Measurements from ENCODE around the gene OAF.
"Not testable (repeated sequence)": the region's sequence is repeated elsewhere in the genome, so short reads cannot be mapped to it uniquely, and the experiment has no call there.

Gene OAF

DNA sequence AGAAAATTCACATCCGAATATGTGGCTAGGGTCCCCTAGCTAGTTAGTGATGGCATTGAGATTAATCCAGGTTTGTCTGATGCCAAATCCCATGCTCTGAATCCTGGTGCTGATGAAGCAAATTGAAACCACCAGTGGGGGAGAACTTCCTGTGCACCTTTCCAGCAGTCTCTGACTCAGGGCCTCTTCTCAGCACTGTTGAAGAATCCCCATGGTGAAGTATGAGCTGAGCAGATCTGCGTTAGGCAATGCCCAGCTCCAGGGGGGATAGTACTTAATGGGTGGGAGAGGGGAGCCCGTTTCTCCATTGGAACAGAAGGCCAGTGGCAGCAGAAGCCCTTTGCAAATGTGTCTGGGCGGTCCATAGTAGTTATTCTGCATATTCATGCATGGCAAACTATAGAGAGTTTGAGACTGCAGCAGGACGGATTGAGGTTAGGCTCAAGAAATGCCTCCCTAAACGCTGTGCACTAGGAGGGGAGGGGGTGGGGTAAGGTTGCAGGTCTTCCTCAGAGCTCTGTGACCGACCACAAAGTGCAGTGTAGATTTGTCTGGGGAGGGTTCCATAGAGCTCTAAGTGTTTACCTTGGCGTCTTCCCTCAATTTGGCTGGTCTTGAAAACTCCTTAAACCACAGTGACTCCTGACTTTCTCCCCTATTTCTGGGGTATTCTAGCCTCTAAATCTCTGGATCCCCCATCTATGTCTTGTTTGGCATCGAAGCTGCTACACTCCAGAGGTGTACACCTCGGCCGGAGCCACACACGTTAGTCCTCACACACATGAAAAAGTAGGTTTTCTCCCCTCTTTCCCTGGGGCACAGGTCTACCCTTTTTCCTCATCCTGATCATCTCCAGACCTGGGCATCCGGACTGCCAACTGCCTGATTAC lies 33.9 kb downstream of the OAF start:
- no peak for FAIRE-seq

DNA sequence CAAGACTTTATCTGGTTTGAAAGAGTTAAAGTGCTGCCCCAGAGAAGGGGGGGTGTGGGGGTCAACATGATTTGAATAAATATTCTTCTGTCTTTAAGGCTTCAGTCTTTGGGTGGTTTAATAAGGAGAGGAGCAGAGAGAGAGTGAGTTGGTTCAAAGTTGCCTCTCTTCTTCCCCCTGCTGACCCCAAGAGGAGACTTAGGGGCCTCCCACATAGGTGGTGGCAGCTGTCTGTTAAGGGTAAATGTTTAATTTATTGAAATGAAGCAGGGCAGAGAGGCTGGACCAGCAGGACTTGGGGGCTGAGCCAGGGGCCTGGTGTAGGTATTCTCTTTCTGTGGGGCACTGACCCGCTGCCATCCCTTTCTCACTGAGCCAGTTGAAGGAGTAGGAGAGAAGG lies 34.6 kb downstream of the OAF start:
- FAIRE-seq = no peak

DNA sequence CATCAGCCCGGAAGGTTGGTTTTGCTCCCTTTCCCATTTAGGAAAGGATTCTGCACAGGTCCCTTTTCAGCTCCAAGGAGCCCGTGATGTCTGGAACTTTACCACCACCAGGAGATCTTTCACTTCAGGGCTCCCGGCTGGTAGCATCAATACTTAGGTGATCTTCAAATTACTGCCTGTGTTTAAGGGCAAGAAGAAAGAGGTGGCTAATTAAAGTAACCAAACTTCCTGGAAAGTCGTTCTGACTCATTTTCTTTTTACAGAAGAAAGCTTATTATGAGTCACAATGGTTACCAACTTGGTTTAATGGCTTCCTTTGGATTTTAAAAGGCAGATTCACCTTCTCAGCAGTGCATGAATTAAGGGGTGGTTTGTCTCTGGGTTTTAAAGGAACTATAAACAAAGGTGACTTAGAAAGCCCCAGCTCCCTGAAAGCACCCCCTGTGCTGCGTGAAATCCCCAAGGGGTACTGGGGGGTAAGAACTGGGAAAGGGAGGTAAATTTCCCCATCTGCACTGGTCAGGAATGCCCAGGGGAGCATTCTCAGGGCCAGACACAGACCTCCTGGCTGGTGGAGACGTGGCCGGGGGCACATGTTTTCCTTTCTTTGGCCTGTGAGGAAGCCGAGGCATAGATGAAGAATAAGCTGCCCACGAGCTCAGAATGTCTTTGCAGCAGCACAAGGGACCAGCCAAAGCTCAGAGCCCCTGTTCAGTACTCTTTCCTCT lies 37.9 kb downstream of the OAF start:
- no peak for FAIRE-seq

DNA sequence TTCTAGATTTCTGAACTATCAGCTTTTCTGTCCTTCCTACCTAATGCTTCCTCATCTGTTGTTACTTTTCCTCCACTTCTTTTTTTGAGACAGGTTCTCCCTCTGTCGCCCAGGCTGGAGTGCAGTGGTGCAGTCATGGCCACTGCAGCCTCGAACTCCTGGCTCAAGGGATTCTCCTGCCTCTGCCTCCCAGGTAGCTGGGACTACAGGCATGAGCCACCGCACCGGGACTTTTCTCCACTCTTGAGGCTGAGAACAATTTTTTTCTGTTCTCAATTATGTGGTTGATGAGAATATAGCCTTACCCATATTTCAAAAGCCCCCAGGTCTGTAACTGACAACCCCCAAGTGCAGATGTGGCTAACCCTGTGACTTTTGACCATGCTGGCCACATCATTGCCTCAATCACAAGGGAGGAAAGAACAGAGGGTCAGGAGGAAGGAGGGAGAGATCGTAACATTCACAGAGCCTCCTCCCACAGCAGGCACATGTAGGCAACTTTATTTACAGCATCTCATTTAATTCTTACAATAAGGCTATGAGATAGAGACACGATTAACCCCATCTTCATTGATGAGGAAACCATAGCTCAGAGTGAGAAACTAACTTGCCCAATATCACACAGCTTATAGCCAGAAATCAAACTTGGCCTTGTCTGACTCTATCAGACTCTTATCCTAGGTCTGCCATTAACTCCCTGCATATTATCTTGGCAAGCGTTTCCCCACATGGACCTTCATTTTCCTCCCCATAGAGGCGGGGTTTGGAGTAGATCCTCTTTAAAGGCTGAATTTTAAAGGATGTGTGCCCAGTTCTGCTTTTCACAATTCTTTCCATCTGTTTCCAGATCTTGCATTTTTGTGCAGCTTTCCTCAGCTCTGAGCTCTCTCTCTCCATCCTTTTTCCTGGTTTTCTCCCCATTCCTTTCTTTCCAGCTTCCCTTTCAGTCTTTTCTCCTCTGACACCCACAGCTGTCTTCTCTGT lies 38.7 kb downstream of the OAF start:
- FAIRE-seq = no peak

DNA sequence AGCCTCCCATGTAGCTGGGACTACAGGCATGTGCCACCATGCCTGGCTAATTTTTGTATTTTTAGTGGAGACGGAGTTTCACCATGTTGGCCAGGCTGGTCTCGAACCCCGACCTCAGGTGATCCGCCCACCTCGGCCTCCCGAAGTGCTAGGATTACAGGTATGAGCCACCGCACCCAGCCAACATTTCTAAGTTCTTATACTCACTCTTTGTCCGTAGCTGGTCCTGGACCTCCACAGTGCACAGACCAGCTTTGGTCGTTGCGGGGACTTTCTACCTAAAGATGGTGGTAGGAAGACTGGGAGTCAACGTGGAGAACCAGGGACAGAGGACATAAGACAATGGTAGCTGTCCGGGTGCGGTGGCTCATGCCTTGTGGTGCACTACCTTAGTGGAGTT lies 42.5 kb downstream of the OAF start:
- not testable (repeated sequence) for FAIRE-seq

DNA sequence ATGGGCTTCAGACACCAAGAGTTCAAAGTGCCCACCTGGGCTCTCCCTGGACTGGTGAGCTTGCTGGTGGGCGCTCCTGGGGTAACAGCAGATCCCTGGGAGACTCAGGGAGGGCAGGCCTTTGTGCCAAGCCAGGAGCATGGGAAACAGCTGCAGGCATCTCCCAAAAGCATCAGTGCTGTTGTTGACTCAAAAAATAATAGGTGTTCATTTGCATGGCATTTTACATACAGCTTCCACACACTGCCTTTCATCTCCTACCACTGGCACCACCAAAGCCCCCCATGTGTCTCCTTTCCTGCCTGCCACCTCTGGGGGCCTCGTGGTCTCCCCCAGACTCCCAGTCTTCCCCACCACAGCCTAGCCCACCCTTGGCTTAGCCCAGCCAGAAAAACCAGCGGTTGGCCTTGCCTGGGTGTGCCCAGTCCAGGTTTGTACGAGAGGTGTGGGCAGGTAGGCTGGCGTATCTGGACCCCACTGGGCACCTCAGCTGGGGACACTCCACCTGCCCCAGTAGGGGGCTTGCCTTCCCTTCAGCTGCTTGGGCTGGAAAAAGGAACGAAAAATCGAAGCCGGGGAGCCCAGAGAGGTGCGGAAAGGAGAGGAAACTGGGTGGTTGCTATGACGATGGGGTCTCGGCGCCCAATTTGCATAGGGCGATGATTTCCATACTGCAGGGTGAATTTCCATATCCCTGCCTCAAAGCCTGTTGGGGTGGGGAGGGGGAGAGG lies 44.1 kb downstream of the OAF start:
- FAIRE-seq = no peak

DNA sequence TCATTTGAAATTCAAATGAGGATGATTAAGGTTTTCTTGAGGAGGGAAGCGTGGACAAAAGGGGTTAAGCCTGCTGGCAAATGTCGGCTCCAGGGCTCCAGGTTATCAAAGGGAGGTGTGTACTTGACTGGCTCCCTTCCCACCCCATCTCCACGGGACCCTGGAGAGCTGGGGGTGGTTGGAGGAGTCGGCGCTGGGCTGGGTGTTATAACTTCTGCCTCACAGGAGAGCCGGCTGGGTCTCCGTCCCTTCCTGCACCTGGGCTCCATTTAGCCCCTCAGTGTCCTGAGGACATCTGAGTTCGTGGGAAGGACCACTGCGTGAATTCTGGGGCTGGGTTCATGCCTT lies 44.7 kb downstream of the OAF start:
- FAIRE-seq = no peak

DNA sequence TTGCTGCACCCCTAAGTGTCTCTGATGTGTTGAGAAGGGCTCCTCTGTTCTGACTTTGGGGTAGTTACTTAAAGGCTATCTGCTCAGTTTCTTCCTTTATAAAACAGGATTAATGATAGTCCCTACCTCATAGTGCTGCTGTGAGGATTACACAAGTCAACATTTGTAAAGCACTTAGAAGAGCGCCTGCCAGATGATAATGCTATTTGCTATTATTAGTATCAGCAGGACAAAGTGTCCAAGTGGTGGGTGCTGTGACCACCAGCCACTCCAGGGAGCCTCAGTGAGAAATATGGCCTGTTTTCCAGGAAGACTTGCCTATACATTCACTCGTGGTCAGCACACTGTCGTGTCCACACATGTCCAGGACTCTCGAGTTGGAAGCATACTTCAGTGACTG lies 45.3 kb downstream of the OAF start:
- FAIRE-seq = no peak

DNA sequence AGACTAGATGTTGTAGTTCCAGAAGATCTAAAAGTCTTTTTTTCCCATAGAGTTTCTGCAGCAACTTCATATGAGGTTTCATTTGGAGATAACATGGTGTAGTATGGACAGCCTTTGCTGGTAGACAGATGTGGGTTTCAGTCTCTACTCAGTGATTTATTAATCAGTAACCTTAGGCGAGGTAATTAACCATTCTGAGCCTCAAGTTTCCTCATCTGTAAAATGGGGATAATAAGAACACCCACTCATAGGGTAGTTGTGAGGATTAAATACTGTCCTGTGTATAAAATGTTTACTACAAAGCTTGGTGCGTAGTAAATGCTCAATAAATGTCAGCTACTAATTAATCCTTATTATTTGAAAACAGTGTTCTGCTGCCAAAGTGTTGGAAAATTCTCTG lies 45.9 kb downstream of the OAF start:
- FAIRE-seq = no peak

DNA sequence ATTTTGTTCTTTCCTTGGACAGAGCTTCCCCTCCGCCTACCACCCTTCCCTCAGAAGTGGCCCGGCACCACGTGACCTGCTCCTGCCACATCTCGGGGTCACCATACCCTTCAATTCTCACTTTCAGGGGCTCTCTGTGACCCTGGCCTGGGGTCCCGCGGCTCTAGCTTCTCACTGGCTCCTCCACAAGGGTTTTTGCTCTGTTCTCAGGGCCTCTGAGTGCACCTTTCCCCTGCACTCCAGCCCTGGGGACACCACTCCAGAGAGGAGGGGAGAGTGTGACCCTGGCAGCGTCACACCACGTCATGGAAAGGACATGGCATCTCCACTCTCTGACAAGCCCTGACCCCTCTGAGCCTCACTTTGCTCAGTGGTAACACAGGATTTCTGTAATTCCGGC lies 46.5 kb downstream of the OAF start:
- no peak for FAIRE-seq

DNA sequence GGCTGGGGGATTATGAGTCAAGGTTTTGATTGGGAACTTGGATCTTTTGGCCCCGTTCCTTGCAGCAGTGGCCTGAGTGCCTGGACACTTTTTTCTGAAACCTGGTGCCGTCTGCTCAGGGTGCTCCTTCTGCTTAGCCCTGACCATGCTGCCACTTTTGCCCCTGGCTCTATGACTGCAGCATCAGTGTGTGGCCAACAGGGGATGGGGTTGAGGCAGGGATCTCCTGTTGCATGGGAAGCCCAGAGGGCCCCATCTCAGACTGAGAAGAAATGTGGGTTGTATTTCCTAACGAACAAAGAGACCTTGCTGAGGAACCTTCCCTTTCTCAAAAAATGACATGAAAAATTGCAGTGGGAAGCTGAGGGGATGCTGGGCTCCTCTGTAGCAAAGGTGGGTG lies 47.8 kb downstream of the OAF start:
- no peak for FAIRE-seq

DNA sequence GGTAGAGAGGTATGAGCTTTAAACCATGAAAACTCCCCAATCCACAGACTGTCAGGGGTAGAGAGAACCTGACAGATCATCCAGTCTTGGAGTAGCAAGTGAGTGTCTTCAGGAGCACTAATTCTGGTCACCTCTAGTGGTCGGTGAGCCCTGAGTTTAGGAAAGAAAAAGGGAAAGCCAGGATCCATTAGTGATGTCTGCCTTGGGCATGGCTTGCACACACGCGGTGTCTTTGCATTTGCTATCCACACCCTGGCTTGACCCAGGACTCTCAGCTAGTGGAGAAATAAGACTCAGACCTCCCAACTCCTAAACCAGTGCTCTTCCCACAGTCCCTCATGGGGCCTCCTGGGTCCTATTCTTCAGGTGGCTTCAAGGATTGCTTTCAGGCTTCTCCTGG lies 48.4 kb downstream of the OAF start:
- no peak for FAIRE-seq

DNA sequence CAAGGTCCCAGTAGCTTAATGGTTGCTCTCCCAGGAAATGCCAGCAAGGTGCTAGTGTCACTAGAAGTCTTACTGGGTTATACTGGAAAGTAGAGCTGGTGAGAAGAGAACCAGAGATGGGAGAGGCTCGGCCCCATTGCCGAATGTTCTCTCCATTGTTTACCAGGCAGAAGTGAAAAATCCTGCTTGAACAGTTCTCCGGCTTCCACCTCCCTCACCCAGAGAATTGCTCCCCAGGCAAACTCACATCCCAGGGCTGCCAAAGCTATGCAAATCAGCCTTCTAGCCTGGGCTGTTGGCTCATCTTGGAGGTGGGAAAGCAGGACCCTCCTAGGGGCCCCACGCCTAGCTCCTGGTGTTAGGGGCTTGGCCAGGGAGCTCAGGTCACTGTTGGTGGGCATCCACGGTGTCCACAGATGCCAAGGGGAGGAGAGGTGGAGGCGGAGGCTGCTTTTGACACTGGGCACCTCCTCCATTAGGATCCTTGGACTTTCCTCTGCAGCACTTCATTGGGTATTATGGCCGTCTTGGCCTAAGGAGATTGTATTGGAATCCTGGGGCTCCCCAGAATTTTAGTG lies 49.2 kb downstream of the OAF start:
- no peak for FAIRE-seq

DNA sequence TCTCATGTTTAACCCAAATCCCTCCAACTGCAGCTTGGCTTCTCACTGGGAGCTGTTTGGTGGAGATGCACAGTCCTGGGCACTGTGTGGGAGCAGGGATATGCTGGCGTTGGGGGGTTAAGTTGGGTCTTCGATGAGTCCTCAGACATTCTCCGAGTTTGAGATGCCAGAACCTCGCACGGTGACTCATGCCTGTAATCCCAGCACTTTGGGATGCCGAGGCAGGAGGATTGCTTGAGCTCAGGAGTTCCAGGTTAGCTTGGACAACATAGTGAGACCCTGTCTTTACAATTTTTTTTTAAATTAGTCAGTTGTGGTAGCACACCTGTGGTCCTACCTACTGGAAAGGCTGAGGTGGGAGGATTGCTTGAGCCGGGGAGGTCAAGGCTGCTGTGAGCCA lies 49.8 kb downstream of the OAF start:
- no peak for FAIRE-seq

DNA sequence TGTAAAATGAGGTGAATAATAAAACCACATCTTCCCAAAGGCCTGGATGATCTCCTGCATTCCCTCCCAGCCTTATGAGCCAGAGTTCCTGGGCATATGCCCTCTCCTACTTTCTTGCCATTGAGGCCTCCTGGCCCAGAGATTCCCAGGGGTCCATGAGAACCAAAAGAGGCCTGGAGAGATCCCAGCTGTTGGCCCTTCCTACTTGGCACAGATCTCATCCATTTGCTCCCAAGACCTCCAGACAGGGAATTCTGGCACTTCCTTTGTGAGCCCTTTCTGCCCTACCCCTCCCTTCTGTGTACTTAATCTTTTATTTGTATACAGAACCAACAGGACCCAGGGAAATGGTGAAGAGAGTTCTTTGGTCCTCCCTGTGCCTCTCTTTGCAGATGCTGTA lies 50.5 kb downstream of the OAF start:
- FAIRE-seq = no peak

DNA sequence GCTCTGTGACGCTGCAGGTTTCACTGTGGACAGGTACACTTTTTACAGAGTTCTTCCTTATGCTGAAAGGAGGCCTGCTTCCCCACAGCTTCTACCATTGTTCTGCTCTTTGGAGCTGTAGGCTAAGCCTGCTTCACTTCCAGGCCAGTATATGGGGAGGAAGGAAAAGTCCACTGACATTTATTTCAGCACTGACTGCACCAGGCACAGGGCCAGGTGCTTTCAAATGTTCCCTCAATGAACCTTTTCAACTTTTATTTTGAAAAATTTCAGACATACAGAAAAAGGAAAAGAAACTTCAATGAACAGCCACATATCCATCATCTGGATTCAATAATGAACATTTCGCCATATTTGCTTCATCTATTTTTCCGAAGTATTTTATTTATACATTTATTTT lies 51.1 kb downstream of the OAF start:
- FAIRE-seq = no peak

DNA sequence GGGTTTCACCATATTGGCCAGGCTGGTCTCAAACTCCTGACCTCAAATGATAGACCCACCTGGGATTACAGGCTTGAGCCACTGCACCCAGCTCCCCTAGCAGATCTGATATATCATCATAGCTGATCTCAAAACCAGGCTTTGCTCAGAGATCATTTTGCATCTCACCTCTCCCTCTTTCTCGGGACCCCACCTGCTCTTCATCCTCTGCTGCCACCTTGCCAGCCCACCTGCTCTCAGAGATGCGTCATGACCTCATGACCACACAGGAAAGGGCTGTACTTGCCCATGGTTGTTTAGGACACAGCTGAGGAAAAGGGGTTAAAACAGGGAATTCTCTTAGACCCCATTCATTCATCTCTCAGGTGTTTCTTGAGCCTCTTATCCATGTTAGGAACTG lies 56.5 kb downstream of the OAF start:
- no peak for FAIRE-seq

DNA sequence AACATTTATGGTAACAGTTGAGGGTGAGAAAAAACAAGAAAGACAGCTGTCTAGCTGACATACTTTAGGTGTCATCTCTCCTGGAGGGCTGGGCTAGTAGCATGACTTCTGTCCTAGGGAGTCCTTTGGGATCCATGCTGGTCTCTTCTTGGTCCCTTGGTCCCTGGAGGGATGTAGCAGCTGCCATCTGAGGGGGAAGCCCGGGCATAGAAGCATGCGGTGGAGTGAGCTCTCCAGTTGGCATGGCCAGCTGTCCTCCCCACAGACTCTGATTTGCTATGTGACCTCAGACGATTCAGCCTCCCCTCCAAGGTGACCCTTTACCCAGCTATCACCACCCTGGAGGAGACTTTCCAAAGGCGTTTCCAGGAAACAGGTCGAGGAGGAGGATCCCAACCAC lies 57.9 kb downstream of the OAF start:
- no peak for FAIRE-seq

DNA sequence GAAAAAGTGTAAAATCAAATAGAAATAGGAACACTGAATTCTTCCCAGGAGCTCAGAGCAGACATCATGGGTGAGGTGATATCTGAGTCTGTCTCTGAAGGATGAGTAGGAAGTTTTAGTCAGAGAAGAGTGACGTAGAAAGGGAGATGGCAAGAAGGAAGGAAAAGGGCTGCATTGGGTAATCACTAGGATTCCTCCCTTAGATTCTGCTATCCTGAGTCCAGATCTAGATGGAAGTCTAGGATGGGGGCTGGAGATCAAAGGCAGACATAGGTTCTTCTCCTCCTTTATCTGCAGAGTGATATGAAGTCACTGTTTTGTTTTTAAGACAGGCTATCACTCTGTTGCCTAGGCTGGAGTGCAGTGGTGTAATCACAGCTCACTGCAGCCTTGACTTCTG lies 59.6 kb downstream of the OAF start:
- no peak for FAIRE-seq

DNA sequence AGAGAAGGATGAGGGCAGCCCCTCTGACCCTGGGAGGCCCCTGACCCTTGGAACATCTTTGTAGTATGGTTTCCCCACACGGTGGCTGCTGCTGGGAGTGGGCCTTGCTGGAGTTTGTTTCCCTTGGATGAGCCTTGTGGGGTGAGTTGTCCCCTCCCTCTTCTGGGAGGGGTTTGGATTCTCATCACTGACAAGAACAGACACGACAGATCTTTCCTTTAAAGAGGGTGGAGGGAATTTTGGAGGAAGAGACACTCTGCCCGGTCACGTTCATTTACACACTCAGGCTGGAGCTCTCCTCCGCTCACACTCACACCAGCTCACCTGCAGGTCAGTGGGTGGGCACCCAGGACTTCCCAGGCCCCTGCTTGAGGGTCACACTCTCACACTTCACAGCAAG lies 60.8 kb downstream of the OAF start:
- FAIRE-seq = no peak

DNA sequence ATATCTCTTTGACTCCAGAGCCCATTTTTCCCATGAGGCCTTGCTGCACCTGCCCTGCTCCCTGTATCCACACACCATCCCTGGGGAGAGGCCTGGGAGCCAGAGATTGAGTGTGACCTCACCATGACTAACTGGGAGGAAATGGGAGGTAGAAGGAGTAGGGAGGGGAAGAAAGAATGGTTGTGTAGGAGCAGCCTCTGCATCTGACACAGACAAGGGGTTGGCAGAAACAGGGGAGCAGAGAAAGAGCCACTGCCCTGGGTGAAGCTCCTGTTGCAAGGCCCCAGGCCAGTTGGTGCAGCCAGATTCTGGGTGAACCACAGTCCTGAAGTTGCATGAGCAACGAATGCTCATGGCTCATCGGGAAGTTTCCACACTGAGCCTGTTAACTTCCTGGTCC lies 61.5 kb downstream of the OAF start:
- no peak for FAIRE-seq

DNA sequence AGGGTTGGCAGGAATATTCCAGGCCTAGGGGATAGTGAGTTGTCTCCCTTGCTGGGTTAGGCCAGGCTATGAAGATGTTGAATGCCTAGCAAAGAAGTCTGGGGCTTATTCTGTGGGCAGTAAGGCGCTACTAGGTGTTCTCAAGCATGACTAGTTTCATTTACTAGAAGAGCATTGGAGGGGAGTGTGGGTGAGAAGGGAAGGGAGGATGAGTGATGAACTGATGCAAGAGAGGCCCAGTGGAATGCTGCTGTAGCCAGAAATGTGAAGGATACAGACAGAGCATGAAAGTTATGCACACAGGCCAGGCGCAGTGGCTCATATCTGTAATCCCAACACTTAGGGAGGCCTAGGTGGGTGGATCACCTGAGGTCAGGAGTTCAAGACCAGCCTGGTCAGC lies 62.6 kb downstream of the OAF start:
- no peak for FAIRE-seq
